Measurements from ENCODE around the gene SGK2.
"Not testable (repeated sequence)": the region's sequence is repeated elsewhere in the genome, so short reads cannot be mapped to it uniquely, and the experiment has no call there.

The SGK2 gene

GRCh38 chr20:43601960-43602359, 43.1 kb downstream of the SGK2 start:
- H3K27ac ChIP-seq (ENCODE audit: extremely low read depth, low read depth, low read length); CTCF ChIA-PET; H3K9me3 ChIP-seq (ENCODE audit: control insufficient read depth, insufficient read depth, low read depth, low read length); H3K4me3 ChIP-seq (ENCODE audit: low read depth, low read length); H3K4me1 ChIP-seq (ENCODE audit: control insufficient read depth, insufficient read depth, low read length); POLR2A ChIA-PET: not testable (repeated sequence)
- peaks cover 37 to 68% of the 10 kb centered on the region in 2 experiments; a peak in 2 of 3 replicates for H3K36me3 ChIP-seq (ENCODE audit: control insufficient read depth in 2 of 2, insufficient read depth in 1 of 2, low read length in 2 of 2)
- peak; percentile 40; the same call in 1 of the 2 replicates for TF ChIP-seq ZXDB (tag by site-specific recombination; IDR thresholded peaks at IDR 0.05)
- peak; percentile 46; the same call in 1 of the 2 replicates for TF ChIP-seq ZNF202 (tag by site-specific recombination; IDR thresholded peaks at IDR 0.05; ENCODE audit: borderline replicate concordance)
- peak; percentile 41; the same call in 1 of the 2 replicates for TF ChIP-seq ZNF140 (tag by site-specific recombination; IDR thresholded peaks at IDR 0.05)
- TF ChIP-seq ZNF518A (tag by site-specific recombination; conservative IDR thresholded peaks at IDR 0.05; ENCODE audit: low read depth), result peak; percentile 71; the same call in 1 of the 2 replicates
- TF ChIP-seq ZNF394 (tag by site-specific recombination; IDR thresholded peaks at IDR 0.05; ENCODE audit: borderline replicate concordance), result peak; percentile 83
- peak; percentile 53; the same call in 1 of the 2 replicates for TF ChIP-seq ZBTB8A (tag by site-specific recombination; IDR thresholded peaks at IDR 0.05)
- TF ChIP-seq ZNF266 (tag by site-specific recombination; IDR thresholded peaks at IDR 0.05; ENCODE audit: low read depth), result 0 out of 2 replicates have a peak, but pooled peaks have one; percentile 25
- peak; percentile 31; the same call in 1 of the 2 replicates for TF ChIP-seq REST (tag by site-specific recombination; IDR thresholded peaks at IDR 0.05)
- peak; percentile 67 for TF ChIP-seq ZNF426 (tag by site-specific recombination; IDR thresholded peaks at IDR 0.05)
- TF ChIP-seq ZNF558 (tag by site-specific recombination; IDR thresholded peaks at IDR 0.05), result 0 out of 2 replicates have a peak, but pooled peaks have one; percentile 39
- peak; percentile 52 for TF ChIP-seq ZBTB11 (tag by site-specific recombination; conservative IDR thresholded peaks at IDR 0.05; ENCODE audit: low read depth)
- TF ChIP-seq ZNF623 (tag by site-specific recombination; IDR thresholded peaks at IDR 0.05), result peak; percentile 37; the same call in 1 of the 2 replicates
- peak; percentile 41; the same call in 1 of the 2 replicates for TF ChIP-seq ZNF664 (tag by site-specific recombination; IDR thresholded peaks at IDR 0.05)
- peak; percentile 21; the same call in 1 of the 2 replicates for TF ChIP-seq ZNF654 (tag by site-specific recombination; IDR thresholded peaks at IDR 0.05; ENCODE audit: low read depth)
- peak; percentile 53 for TF ChIP-seq ZNF555 (tag by site-specific recombination; conservative IDR thresholded peaks at IDR 0.05)

Measured in HEK293 (cell line).